SJCRH30 (cell line): ENCODE data around the gene IDH3B. TPM values are rescaled to one million over a fixed set of nuclear protein-coding genes. Genes with fewer than 3 reads are reported as not detected.
"Not testable (repeated sequence)": the region's sequence is repeated elsewhere in the genome, so short reads cannot be mapped to it uniquely, and the experiment has no call there.

Source experiments
- DNase-seq, 2 experiments: peaks; one replicate each; pipeline ENCODE4 v3.0.0-alpha.2; 2015 to 2020
- H3K27ac ChIP-seq: fragments of 250-450 bp; sonication (Bioruptor Pico); 2 replicates; pipeline ENCODE4 v1.5.1; 2020; ENCODE audit warnings: mild to moderate bottlenecking, moderate library complexity
- H3K27me3 ChIP-seq: fragments of 250-450 bp; sonication (Bioruptor Pico); 2 replicates; pipeline ENCODE4 v1.5.1; 2020; ENCODE audit warnings: mild to moderate bottlenecking, moderate library complexity
- H3K36me3 ChIP-seq: fragments of 250-450 bp; sonication (Bioruptor Pico); 2 replicates; pipeline ENCODE4 v1.5.1; 2020; ENCODE audit warnings: mild to moderate bottlenecking, moderate library complexity
- H3K4me1 ChIP-seq: fragments of 250-450 bp; sonication (Bioruptor Pico); 2 replicates; pipeline ENCODE4 v1.5.1; 2020; ENCODE audit warnings: mild to moderate bottlenecking, moderate library complexity
- H3K4me3 ChIP-seq: fragments of 250-450 bp; sonication (Bioruptor Pico); 2 replicates; pipeline ENCODE4 v1.5.1; 2020; ENCODE audit warnings: mild to moderate bottlenecking, moderate library complexity
- H3K9me3 ChIP-seq: fragments of 250-450 bp; sonication (Bioruptor Pico); replicated peaks from 2 replicates; pipeline ENCODE4 v1.5.1; 2020; ENCODE audit warnings: mild to moderate bottlenecking, moderate library complexity
- total RNA-seq: library from RNA; depleted of rRNA; stranded (reverse); fragments of >200 nt; shearing (Covaris generic); gene quantifications from 2 replicates; pipeline ENCODE4 v1.2.3, GENCODE V29; 2014

Gene IDH3B
- total RNA-seq, 1 experiment from 2014 or later: 126 TPM

GRCh38 chr20:2698912-2699311 lies 34.9 kb upstream of the IDH3B start:
- Histone ChIP-seq H3K27ac (peak overlapping the region; percentile 41), H3K27me3 (no peaks in the 10 kb centered on the region)
- peak; percentile 77 to 82 for DNase-seq

GRCh38 chr20:2698186-2698817 lies 34.3 kb upstream of the IDH3B start:
- Histone ChIP-seq H3K4me3 (no peak overlapping the region), H3K36me3 (no peaks in the 10 kb centered on the region), H3K9me3 (no peaks in the 10 kb centered on the region), H3K4me1 (peaks cover 27% of the 10 kb centered on the region), H3K27ac (peak overlapping the region; percentile 41), H3K27me3 (no peaks in the 10 kb centered on the region)
- DNase-seq: peak in 1 of 2 experiments; percentile 22

More at GRCh38 chr20:2698912-2699311, 34.9 kb upstream of the IDH3B start:
- H3K9me3 ChIP-seq: no peaks in the 10 kb centered on the region
- peaks cover 27% of the 10 kb centered on the region for H3K4me1 ChIP-seq
- H3K36me3 ChIP-seq: no peaks in the 10 kb centered on the region
- no peak overlapping the region for H3K4me3 ChIP-seq

- Histone ChIP-seq H3K27ac (peak overlapping the region; percentile 41), H3K4me3 (no peak overlapping the region), H3K27me3 (no peaks in the 10 kb centered on the region), H3K9me3 (no peaks in the 10 kb centered on the region), H3K4me1 (peaks cover 27% of the 10 kb centered on the region), H3K36me3 (no peaks in the 10 kb centered on the region)
- DNase-seq: peak; percentile 79 to 82
Measured at GRCh38 chr20:2697768-2698167, 33.8 kb upstream of the IDH3B start.

- Histone ChIP-seq H3K36me3 (no peaks in the 10 kb centered on the region), H3K4me1 (peaks cover 29% of the 10 kb centered on the region), H3K27me3 (no peaks in the 10 kb centered on the region), H3K9me3 (no peaks in the 10 kb centered on the region), H3K4me3 (no peak overlapping the region), H3K27ac (no peak overlapping the region)
- no peak for DNase-seq
Measured at GRCh38 chr20:2696646-2697045, 32.6 kb upstream of the IDH3B start.

- H3K36me3 ChIP-seq, H3K27ac ChIP-seq, DNase-seq, H3K27me3 ChIP-seq, H3K4me3 ChIP-seq, H3K9me3 ChIP-seq: not testable (repeated sequence)
- peaks cover 29% of the 10 kb centered on the region for H3K4me1 ChIP-seq
Measured at GRCh38 chr20:2695984-2696525, 32.0 kb upstream of the IDH3B start.

- no peaks in the 10 kb centered on the region for H3K27me3 ChIP-seq
- peaks cover 29% of the 10 kb centered on the region for H3K4me1 ChIP-seq
- H3K9me3 ChIP-seq: no peaks in the 10 kb centered on the region
- no peak overlapping the region for H3K4me3 ChIP-seq
- no peak overlapping the region for H3K27ac ChIP-seq
- H3K36me3 ChIP-seq: no peaks in the 10 kb centered on the region
- DNase-seq: no peak
Measured at GRCh38 chr20:2695206-2695983, 31.4 kb upstream of the IDH3B start.

GRCh38 chr20:2694519-2694918 lies 30.5 kb upstream of the IDH3B start:
- peaks cover 29% of the 10 kb centered on the region for H3K4me1 ChIP-seq
- no peaks in the 10 kb centered on the region for H3K9me3 ChIP-seq
- no peak overlapping the region for H3K4me3 ChIP-seq
- no peaks in the 10 kb centered on the region for H3K27me3 ChIP-seq
- no peak overlapping the region for H3K27ac ChIP-seq
- no peaks in the 10 kb centered on the region for H3K36me3 ChIP-seq
- no peak for DNase-seq

GRCh38 chr20:2694008-2694471 lies 30.0 kb upstream of the IDH3B start:
- no peaks in the 10 kb centered on the region for H3K36me3 ChIP-seq
- peak in 1 of 2 experiments; percentile 40 for DNase-seq
- H3K4me3 ChIP-seq: peak overlapping the region; percentile 57
- H3K9me3 ChIP-seq: no peaks in the 10 kb centered on the region
- H3K4me1 ChIP-seq: peaks cover 27% of the 10 kb centered on the region
- H3K27ac ChIP-seq: no peak overlapping the region
- H3K27me3 ChIP-seq: no peaks in the 10 kb centered on the region

GRCh38 chr20:2693286-2694007 lies 29.4 kb upstream of the IDH3B start:
- Histone ChIP-seq H3K4me1 (peaks cover 23% of the 10 kb centered on the region), H3K4me3 (peak overlapping the region; percentile 57), H3K27ac (no peak overlapping the region), H3K9me3 (no peaks in the 10 kb centered on the region), H3K36me3 (no peaks in the 10 kb centered on the region), H3K27me3 (no peaks in the 10 kb centered on the region)
- DNase-seq: peak; percentile 35 to 42

- Histone ChIP-seq H3K36me3 (no peaks in the 10 kb centered on the region), H3K27me3 (no peaks in the 10 kb centered on the region), H3K9me3 (no peaks in the 10 kb centered on the region), H3K27ac (no peak overlapping the region), H3K4me1 (peaks cover 17% of the 10 kb centered on the region), H3K4me3 (peak overlapping the region; percentile 57)
- DNase-seq: no peak
Measured at GRCh38 chr20:2692886-2693285, 28.9 kb upstream of the IDH3B start.

- Histone ChIP-seq H3K4me1 (peaks cover 12% of the 10 kb centered on the region), H3K27me3 (no peaks in the 10 kb centered on the region), H3K9me3 (no peaks in the 10 kb centered on the region), H3K4me3 (peak within 1 kb of the TSS; percentile 57), H3K36me3 (no peaks in the 10 kb centered on the region), H3K27ac (no peak within 1 kb of the TSS)
- DNase-seq: peak; percentile 52 to 60
Measured at GRCh38 chr20:2692036-2692885, 28.2 kb upstream of the IDH3B start, which contains the start of gene EBF4. TSS of gene EBF4 (plus strand) at chr20:2692780. CDS start at chr20:2693646, 866 bp downstream.

- peaks cover 10% of the 10 kb centered on the region for H3K4me1 ChIP-seq
- H3K36me3 ChIP-seq: no peaks in the 10 kb centered on the region
- H3K9me3 ChIP-seq: no peaks in the 10 kb centered on the region
- DNase-seq: no peak
- H3K27me3 ChIP-seq: no peaks in the 10 kb centered on the region
- H3K27ac ChIP-seq: no peak overlapping the region
- H3K4me3 ChIP-seq: no peak overlapping the region
Measured at GRCh38 chr20:2691663-2692035, 27.6 kb upstream of the IDH3B start.

GRCh38 chr20:2691127-2691526 lies 27.1 kb upstream of the IDH3B start:
- H3K4me1 ChIP-seq: peaks cover 10% of the 10 kb centered on the region
- no peak overlapping the region for H3K4me3 ChIP-seq
- H3K36me3 ChIP-seq: no peaks in the 10 kb centered on the region
- H3K27me3 ChIP-seq: no peaks in the 10 kb centered on the region
- no peak overlapping the region for H3K27ac ChIP-seq
- no peaks in the 10 kb centered on the region for H3K9me3 ChIP-seq
- no peak for DNase-seq

GRCh38 chr20:2690718-2691117 lies 26.7 kb upstream of the IDH3B start:
- no peak for DNase-seq
- Histone ChIP-seq H3K36me3 (no peaks in the 10 kb centered on the region), H3K27ac (no peak overlapping the region), H3K9me3 (no peaks in the 10 kb centered on the region), H3K27me3 (no peaks in the 10 kb centered on the region), H3K4me3 (no peak overlapping the region), H3K4me1 (peaks cover 10% of the 10 kb centered on the region)
